ENCODE results near the gene LMAN1L.
"Not testable (repeated sequence)": the region's sequence is repeated elsewhere in the genome, so short reads cannot be mapped to it uniquely, and the experiment has no call there.

LMAN1L gene

DNA sequence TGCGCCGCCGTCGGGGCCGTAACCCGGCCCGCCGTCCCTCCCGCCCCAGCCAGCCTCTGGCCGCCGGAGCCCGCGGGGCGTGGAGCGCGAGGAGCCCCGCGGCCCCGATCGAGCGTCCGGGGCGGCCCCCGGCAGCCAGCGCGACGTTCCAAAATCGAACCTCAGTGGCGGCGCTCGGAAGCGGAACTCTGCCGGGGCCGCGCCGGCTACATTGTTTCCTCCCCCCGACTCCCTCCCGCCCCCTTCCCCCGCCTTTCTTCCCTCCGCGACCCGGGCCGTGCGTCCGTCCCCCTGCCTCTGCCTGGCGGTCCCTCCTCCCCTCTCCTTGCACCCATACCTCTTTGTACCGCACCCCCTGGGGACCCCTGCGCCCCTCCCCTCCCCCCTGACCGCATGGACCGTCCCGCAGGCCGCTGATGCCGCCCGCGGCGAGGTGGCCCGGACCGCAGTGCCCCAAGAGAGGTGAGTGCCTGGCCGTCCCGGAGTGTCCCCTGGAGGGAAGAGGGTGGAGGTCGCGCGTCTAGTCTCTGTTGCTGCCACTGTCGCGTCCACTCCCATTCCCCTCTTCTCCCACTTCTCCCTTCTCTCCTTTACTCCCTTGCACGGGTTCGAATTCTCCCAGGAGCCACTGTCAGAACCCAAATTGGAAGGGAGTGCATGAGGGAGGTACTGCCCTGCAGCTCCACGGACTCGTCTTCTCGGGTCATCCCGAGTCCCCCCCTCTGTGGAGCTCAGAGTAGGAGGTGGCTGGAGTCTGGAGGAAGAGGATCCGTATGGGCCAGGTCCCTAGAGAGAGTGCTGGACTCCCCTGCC lies 30.2 kb upstream of the LMAN1L start:
- DNase-seq (ENCODE audit: low read depth): peak; percentile 43

DNA sequence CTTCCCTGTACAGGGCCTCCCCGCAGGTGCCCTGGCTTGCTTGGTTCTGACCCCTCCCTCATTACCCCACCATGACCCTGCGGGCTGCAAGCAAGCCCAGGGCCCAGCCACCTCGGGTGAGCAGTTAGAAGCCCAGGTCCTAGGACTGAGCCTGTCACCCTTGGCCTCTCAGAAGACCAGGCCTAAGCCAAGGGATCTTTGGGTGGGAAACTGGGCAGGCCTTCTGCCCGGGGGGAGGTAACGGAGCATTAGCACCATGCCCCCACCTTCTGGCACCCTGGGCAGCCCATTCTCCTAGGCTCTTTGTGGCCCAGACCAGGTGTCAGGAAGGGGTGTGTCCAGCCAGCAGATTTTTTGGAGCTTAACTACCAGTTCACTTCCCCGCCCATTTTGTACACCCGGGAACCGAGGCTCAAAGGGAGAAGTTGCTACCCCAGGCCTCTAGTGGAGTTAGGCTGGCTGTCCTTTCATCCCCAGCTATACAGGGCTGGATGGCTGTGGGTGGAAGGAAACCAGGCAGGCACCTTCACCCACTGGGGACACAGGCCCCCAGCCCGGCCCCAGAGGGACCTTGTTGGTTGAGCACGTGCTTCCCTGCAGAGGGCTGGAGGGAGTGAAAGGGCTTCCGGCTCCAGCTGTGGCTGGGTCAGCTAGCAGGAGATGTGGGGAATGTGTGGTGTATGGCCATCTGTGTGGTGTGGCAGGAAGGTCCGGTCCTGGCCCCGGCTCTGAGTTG lies 29.4 kb upstream of the LMAN1L start:
- DNase-seq (ENCODE audit: low read depth): no peak

DNA sequence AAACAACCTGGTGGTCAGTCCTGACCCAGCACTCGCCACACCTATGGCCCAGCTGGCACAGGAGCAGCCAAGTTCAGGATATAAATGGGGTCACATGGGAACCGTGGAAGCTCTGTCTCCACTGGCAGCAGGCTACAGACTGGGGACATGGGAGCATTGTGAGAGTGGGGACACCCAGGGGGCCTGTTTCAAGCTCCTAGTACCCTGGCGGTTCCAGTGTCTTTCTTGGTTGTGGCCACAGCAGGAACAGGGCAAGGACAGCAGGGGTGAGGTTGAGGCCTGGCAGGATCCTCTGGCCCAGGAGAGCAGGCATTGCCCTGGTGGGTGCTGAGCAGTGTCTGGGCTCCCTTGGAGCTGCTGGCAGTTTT lies 28.8 kb upstream of the LMAN1L start:
- DNase-seq (ENCODE audit: low read depth): no peak

DNA sequence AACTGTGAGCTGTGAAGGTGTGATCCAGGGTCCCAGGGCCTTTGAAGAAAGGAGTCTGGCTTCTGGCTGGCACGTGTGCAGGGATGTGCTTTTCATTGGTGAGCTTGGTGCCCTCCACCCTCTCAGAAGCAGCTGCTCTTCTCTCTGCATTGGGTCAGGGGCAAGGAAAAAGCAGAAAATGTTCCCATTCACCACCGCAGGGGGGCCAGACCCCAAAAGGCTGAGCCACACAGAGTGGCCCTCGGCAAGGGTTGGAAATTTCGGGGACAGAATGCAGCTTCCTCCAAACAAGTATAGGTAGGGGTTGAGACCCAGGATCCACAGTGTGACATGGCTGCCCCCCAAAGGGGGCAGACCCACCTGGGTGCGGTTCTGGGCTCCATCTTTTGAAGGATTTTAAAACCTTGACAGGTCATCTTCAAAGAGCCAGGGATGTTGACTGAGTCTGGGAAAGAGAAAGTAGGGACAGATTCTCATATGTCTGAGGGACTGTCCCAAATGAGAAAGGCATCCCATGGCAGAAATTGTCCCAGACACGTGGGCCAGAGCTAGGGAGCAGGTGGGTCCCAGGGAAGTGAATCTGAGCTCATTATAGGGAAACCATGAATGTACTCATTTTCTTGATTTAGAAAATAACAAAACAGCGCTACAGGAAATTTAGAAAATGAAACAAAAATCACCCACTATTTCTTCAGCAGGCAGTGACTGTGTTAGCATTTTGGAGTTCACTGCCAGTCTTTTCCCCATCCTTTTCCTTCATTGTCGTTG lies 28.0 kb upstream of the LMAN1L start:
- DNase-seq (ENCODE audit: low read depth): no peak

DNA sequence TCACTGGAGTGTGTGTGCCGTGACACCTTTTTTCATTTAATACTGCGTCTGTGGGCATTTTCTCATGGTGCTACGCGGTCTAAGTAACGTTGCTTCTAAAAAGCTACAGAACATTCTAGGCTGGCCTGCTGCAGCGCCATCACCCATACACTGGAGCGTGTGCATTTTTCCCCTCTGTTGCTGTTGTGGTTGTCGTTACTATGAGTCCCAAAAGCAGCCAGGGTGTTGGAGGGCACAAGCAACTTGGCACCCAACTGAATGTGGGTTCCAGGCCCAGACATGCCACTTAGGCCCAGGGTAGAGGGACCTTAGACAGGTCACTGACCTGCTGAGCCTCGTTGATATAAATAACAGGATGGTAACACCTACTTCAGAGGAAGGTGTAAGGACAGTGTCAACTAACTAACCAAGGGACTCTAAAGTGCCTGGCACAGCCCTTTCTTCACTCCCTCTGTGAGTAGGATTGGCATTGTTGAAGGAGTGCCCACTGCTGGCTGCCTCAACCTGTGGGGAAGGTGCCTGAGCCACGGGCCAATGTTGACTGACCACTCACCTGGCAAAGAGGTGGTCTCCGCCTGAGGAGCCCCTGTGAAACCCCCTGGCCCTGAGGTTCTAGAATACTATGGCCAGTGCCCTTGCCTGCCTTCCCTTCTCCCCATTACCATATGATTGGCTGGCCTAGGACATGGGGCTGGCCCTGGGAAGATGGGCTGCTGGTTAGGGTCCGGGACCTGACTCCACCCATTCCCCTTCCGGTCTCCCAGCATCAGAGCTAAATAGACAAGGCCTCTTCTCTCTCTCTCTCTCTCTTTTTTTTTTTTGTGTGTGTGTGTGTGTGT lies 27.2 kb upstream of the LMAN1L start:
- DNase-seq (ENCODE audit: low read depth): no peak

DNA sequence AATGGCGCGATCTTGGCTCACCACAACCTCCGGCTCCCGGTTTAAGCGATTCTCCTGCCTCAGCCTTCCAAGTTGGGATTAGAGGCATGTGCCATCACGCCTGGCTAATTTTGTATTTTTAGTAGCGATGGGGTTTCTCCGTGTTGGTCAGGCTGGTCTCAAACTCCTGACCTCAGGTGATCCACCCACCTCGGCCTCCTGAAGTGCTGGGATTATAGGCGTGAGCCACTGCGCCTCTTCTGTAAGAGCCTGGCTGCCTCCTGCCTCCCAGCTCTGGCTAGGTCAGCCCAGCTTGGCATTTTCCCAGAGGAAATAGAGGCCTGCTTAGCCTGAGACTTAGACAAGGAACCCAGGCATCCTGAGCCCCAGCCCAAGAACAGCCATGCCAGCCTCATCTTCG lies 26.6 kb upstream of the LMAN1L start:
- not testable (repeated sequence) for DNase-seq (ENCODE audit: low read depth)

DNA sequence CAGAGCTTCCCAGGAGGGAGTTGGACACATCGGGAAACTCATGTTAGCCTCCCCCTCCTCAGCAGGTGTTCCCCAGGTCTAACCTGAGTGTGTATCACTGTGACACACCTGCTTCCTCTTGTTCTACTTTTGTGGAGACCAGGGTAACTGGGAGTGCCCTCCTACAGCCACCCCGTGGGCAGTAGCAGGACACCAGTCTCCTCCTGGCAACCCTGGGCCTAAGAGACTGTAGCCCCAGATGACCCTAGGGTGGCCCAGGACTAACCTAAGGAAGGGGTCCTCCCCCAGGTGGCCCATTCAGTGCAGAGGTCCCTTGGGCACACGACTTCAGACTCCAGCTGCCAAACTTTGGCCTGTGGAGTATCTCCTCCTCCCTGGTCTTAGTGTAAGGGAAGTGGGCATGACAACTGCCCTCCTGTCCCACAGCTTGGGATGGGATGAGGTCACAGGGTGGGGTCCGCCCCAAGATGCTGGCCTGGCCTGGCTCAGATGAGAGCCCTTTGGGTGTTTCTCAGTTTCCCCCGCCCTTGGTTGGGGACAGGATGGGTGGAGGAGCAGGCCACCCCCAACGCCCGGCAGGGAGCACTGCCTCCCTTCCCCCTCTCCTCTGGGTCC lies 26.0 kb upstream of the LMAN1L start:
- no peak for DNase-seq (ENCODE audit: low read depth)

DNA sequence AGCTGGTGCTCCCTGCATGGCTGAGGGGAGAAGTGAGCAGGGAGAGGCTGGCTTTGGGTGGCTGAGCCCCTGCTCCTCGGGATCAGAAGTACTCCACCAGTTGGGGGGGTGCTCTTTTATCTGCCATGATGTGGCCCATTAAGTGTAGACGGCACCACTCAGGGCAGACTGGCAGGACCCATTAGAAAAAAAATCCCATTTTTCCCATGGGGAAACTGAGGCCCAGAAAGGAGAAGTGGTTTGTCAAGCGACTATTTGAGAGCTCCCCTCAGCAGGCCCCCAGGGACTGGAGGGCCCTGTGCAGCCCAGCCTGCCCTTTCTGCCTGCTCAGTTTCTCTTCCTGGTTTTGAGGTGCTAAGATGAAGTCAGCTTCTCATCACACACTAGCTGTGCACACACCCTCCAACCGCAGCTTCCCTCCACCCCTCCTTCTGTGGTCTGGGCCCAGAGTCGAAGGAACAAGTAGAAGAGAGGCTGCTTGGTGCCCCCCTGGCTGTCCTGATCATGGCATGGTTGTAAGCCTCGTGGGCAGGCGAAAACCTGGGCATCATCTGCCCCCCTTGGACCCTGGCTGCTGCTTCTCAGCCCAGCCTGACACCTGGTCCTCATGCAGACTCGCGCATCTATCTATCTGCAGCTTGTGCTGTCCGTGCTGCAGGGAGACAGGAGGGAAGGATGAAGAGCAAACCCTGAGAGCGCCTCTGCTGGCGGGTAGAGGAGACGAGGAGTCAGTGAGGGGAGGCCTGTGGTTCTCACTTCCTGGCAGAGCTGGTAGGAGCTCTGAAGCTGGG lies 25.2 kb upstream of the LMAN1L start:
- peak; percentile 88 for DNase-seq (ENCODE audit: low read depth)

DNA sequence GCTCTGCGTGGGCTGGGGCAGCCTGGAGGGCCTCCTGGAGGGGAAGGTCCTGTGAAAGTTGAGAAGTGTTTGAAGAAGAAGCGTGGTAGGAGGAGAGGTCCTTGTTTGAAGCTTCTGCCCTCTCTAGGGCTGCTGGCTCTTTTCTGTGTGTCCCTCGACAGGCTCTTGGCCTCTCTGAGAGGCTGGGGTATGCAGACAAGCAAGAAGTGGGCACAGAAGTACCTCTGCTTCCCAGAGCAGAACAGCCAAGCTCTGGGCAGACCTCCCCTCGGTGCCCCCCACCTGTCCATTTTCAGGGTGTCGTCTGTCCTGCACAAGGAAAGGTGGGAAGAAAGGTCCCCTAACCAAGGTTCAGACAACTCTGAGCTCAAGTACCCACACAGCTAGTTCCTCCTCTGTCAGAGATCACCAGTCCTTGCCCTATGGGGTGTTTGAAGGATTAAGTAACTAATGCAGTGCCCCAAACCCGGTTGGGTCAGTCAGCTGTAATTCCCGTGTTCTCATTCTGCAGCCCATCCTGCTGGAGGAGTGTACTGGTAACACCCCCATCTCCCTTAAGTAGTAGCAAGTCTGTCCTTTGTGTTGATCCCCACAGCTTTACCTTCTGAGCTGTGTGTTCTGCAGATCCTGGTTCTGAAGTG lies 24.5 kb upstream of the LMAN1L start:
- DNase-seq (ENCODE audit: low read depth): no peak

DNA sequence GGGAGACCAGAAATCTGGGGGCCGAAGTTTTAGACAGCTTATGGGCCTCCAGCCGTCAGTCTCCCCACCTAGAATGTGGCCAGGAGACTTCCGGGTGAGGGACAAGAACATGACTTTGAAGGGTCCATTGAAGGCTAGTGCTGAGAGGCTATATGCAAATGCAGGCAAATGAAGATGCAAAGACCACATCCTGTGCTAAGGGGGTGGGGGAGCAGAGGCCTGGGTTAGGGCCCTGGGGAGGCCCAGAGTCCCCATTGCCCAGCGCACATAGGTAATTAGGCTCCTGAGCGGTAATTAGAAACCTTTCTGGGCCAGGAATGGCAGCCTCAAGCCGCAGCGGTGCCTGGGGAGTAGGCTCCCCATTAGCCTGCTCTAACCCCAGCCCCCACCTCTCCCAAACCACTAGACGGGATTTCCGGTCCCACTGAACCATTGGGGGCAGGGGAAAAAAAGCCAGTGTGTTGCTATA lies 23.9 kb upstream of the LMAN1L start:
- peak; percentile 38 for DNase-seq (ENCODE audit: low read depth)

DNA sequence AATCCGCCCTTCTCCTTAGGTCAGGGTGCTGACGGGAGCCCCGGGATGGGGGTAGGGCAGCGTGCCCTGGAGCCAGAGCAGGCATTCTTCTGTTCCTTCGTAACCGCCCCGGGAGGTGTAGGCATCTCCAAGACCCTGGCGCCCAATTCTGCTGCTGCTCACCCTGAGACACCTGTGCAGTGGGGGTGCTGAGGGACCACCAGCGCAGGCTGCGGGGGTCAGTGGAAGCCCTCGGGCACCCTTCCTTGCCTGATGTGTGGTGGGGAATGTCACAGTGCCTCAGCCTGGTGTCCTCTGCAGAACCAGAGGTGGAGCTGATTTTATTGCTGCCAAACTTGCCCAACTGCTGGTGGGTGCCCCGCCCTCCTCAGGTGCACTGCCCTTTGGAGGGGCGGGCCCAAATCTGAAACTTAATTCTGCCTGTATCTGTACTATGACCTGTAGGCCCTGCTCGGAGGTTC lies 23.4 kb upstream of the LMAN1L start:
- DNase-seq (ENCODE audit: low read depth): no peak

DNA sequence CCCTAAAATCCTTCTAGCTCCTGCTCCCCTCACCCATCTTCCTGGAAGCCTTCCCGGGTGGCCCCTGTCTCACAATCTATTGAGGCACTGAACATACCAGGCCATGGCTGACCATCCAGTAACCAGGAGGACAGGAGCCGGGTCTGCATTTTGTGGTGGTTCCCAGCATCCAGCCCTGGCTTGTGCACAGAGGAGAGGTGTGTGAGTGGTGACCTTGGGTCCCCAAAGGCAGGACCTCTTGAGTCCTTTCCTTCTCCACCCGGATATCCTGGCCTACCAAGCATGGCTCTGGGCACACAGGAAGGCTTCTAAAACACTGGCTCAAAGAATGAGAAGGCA lies 22.9 kb upstream of the LMAN1L start:
- no peak for DNase-seq (ENCODE audit: low read depth)

DNA sequence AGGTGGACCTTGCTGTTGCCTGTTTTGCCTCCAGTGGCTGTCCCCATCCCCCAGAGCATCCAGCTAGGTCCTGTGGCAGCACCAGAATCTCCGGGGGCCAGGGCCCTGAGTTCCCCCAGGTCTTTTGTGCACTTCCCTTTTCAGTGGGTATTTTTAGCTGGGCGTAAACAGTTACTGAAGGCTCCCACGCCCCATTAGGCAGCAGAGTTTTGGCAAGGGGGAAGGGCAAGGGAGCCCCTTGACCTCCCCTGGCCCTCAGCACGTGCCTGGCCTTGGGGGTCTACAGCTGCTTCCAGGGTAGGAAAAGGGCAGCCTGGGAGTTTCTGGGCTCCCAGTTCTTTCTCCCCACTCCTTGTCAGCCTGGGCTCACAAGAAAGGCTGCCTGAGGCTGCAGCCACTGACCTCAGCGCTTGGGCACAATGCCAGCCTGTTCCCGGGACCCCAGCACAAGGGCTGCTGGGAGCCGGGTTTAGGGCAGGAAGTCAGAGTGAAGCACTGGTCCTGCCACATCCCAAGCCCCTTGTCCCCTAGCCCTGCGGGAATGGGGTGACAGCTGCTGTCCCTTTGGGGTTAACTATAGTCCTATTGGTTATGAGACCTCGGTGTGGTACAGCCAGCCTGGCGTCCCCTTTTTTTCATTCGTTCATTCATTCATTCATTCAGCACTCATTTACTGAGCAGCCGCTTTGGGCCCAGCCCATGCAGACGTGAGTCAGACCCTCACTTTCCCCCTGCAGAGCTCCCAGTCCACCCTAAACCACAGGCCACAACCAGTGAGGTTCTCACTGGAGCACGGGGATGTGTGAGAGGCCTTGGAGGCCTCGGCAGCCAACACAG lies 22.3 kb upstream of the LMAN1L start:
- DNase-seq (ENCODE audit: low read depth): no peak

DNA sequence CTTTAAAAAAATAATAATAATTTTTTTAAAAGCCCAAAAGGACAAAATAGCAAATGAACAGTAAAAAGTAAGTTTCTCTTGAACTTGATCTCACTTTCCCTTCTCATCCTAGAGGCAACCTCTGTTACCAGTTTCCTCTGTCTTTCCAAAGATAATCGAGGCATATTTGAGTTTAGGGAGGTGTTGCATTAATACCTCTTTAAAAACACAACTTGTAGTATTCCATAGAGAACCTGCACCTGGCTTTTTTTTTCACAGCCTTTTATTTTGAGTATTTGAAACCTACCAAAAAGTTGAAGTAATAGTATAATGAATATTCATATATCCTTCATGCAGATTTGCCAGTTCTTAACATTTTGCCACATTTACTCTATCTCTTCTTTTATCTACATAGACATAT lies 21.6 kb upstream of the LMAN1L start:
- no peak for DNase-seq (ENCODE audit: low read depth)

DNA sequence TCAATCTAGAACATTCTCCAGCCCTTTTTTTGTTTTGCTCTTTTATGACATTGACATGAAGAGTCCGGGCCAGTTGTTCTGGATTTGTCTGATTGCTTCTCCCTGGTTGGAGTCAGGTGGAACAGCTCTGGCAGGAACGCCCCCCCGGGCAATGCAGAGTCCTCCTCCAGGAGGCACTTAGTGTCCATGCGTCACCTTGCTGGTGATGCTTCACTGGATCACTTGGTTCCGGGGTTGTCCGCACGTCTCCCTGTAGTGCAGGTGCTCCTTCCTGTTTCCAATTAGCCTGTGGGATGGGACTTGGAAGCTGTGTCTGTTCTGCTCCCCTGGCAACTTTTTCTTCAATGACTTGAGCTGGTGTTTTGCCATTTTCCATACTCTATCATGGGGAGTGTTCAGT lies 21.0 kb upstream of the LMAN1L start:
- no peak for DNase-seq (ENCODE audit: low read depth)

DNA sequence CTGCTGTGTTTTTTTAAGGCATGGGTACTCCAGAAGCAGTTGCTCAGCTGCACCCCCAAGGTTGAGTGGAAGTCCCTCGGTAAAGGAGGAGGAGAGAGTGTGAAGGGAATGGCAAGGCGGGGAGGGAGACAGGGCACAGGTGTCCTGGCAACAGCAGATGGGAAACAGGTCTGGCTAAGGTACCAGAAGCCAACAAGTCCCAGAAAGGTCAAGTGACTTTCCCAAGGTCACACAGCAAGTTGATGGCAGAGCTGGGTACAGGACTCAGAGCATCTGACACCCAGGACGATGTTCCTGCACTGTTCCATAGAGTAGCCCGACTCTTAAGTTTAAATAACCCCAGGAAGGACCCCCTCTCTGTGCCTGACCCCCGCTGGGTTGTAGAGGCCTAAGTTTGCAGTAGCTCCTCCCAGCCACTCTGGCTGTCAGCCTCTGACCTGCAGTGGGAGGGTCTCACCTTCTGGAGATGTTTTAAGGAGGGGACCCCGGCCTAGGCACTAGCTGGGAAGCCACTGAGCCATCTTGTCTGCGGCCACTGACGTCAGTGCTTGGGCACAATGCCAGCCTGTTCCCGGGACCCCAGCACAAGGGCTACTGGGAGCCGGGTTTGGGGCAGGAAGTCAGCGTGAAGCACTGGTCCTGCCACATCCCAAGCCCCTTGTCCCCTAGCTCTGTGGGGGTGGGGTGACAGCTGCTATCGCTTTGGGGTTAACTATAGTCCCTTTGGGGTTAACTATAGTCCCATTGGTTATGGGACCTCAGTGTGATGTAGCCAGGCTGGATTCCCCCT lies 20.2 kb upstream of the LMAN1L start:
- DNase-seq (ENCODE audit: low read depth): no peak

DNA sequence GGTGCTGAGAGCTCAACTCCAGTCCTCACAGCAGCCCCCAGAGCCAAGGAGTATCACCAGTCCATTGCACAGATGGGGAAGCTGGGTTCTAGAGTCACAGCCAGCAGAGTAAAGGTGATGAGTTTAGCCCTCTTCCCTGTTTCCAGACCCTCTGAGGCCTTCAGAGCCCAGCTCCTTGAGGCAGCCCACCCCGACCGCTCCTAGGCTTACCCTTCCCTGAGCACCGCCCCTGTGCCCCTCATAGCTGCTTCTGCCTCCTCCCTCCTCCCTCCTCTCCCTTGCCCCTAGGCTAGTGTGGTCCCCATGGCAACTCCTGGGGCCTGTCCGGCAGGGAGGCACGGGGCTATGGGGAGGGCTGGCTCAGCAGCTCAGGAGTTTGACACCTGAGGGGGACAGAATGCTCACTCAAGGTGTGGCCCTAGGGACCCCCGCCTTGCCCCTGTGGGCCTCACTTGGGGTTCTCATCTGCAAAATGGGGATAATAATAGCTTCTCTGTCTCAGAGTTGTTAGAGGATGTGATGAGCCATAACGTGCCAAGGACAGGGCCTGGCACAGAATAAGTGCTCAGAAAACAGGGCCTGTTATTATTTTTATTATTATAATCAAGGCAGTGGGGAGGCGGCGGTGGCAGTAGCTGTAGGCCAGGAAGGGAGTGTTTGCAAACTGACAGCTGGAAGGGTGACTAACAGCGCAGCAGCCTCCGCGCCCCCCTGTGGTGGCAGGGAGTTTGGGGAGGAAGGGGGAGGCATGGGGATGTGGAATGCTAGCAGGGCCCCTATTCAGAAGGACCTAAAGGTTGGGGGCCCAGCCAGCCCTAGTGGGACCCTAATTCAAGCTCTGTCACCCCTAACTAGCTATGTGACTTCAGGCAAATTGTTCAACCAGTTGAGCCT lies 19.3 kb upstream of the LMAN1L start:
- DNase-seq (ENCODE audit: low read depth): peak; percentile 58

All from activated gamma-delta T cell treated with anti-CD3 and anti-CD28 coated beads, Interleukin-2, amount 50 U/mL, for 16 hours (primary cell).